ENCODE measurements around the gene IMPDH1.

- TF ChIP-seq POLR2AphosphoS5 (IDR thresholded peaks at IDR 0.05) (no peak), POLR2A (IDR thresholded peaks at IDR 0.05) (no peak), CTCF (IDR thresholded peaks at IDR 0.05) (no peak)
Observed at GRCh38 chr7:128384726-128385125, 25.1 kb downstream of the IMPDH1 start.
